HG02588 (cell line): ENCODE measurements around the gene C10orf62.
A peak's percentile ranks its signal among the peaks of the same experiment; 100 is the strongest.
"Not testable (repeated sequence)": the region's sequence is repeated elsewhere in the genome, so short reads cannot be mapped to it uniquely, and the experiment has no call there.

Experiments
- ATAC-seq: cut with Tn5 transposase; IDR thresholded peaks from one replicate; pipeline ENCODE4 v1.9.1; 2021; ENCODE audit warnings: mild to moderate bottlenecking, moderate library complexity; ENCODE audit not compliant: unreplicated experiment

C10orf62 gene

DNA sequence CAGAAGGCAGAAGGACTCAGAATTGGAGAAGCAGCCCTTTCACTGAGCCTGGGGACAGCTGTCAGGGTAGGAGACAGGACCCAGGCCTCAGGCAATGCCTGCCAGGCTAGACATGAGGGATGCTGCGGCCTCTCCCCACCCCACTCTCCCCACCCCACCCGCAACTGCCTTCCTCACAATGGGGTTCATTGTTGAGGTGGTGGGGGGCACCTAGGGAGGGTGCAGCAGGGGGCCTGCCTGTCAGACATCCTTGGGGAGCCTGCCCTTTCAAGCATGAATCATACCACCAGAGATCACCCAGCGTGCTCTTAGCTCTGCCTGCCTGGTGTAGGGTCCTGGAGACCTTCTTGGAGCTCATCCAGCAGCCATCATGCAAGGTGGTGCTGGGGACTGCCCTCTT is at the start of gene C10orf62:
Gene C10orf62, plus strand, starts transcription at position 243 of the 400 bp plus-strand sequence. CDS start 177 bp downstream, outside the sequence.
- ATAC-seq, result no peak

DNA sequence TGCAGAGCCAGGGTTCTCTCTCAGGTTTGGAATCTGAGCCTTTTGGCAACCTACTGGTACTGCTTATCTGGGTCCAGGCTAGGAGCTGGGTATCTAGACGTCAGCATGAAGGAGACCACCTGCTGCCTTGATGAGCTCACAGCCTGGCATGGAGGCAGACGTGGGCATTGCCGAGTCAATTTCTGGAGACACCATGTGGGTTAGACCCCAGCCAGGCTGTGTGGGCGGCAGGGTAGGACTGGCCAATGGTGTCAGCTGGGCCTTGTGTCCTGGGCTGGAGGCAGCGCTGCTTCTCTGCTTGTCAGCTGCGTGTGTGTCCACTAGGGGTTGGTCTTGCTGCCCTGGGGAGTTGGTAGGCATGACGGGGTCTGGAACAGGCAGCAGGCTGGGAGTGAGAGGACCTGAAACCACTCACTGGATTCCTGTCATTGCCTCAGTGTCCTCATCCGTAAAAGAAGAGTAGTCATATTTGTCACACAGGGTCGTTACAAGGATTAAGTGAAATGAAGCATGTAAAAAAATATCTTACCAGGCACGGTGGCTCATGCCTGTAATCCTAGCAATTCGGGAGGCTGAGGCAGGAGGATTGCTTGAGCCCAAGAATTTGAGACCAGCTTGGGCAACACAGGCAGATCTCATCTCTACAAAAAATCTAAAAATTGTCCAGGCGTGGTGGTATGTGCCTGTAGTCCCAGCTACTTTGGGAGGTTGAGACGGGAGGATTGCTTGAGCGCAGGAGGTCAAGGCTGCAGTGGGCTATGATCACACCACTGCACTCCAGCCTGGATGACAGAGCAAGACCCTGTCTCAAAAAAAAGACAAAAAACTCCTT is 48.6 kb upstream of the C10orf62 start:
- no peak for ATAC-seq

DNA sequence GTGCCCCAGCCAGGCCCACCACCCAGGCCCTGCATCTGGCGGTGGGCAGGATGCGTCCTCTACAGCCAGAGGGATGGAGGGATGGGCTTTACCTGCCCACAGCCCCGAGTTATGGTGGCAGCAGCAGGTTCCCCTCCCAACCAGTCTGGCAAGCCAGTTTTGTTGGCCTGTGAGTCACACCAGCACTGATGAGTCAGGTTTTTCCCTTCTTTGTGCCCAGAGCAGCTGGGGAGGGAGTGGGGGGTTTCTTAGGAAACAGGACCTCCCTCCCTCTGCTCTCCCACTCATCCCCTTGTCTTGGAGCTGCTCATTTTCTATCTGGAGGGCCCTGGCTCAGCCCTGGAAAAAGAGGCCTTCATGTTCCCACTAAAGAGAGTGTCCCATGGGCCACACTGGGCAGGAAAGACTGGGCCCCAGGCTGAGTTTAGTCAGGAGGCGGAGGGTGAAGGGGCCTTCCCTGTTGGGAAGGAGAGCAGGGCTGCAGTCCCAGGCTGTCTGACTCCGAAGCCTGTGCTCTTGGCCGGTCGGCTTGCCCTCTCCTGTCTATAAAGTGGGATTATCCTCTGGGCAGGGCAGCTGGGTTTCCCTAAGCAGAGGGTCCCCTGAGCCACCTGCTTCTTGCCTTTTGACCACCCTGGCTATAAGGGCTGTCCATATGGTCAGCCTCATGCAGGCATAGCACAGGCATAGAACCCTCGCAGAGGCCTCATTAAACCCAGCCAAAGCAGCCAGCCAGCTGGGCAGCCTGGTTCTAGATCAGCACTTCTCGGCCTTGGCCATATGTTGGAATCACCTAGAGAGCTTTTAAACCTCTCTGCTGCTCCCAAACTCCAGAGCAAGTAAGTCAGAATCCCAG is 47.1 kb upstream of the C10orf62 start:
- ATAC-seq, result no peak

GRCh38 chr10:97543025-97543546 is 46.4 kb upstream of the C10orf62 start:
- ATAC-seq, result no peak

DNA sequence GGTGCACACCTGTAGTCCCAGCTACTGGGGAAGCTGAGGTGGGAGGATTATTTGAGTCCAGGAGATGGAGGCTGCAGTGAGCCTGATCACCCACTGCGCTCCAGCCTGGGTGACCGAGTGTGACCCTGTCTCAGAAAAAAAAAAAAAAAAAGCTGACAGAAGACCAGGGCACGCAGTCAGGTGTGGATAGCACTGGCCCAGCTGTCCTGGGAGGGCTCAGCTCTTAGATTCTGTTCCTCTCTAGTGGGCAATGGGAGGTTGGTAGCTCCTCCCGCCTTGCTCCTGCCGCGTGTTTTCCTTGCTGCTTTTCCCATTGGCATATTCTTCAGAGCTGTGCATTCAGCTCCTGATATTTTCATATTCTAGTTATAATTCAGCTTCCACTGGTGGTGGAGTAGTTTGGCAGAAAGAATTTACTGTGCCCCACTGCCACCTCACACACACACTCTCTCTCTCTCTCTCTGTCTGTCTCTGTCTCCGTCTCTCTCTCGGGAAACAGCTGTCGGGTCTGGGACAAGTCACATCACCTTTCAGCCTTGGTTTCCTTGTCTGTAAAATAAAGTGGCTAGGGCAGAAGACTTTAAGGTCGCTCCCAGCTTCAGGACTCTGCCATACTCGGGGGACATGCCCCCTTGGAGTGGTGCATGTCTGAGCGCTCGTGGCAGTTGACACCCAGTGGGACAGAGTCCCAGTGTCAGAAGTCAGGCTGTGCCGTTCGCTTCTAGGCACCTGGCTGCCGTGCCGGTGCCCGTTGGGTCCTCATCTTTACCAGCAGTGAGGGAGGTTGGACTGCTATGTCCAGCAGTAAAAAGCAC is 42.9 kb upstream of the C10orf62 start:
- no peak for ATAC-seq

DNA sequence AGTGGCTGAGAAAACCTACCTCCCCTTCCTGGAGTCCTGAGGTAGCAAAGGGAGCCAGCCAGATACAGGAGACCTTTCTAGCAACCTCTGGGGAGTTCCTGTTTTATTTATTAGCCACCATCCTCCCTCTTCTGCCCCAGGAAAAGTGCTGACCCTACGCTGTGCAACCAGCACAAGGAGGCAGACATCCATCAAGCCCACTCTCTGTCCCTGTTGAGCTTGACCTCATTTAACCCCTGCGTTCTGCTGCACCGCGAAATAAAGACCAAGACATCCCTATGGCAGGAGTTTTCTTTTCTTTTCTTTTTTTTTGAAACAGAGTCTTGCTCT is 42.3 kb upstream of the C10orf62 start:
- no peak for ATAC-seq

DNA sequence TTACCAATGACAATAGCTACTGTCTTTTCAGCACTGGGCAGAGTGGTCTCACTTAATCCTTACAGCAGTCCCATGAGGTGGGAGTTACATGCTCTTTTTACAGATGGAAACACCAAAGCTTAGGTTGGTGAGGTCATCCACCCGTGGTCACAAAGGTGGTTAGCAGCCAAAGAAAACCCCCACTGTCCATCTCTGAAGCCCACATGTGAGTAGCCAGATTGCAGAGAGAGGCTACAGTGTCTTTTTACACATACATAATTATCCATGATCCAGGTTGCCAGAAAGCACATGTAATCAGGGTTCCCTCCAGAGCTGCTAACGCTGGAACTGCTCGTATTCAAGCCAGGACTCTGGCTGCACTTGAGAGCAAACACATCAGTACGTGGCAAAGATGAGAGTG is 41.6 kb upstream of the C10orf62 start:
- ATAC-seq, result no peak

DNA sequence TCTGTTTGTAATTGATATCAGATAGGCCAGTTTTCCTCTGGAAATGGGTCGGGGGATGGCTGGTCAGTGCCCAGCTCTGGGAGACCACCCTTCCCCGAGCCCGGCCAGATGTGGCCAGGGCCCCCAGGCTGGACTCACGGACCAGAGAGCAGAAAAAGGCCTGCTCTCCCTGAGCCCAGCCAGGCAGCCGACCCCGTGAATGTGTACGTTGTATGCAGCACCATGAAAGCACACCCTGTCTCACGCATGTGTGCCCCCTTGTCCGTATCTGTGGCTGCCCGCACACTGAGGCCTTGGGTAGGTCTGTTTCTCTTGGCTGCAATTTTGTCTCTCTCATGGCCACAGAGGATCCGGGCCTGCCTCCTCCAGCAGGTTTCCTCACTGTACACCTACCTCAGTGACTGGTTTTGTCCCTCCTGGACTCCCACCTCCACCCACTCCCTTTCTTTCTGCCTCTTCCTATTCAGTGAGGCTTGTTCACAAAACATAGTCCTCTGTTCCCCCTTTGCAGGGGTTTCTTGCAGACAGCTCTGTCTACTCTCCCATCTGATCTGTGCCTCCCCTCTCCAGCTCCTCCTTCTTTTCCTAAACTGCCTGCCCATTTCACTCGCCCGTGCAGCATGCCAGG is 40.6 kb upstream of the C10orf62 start:
- ATAC-seq, result no peak

DNA sequence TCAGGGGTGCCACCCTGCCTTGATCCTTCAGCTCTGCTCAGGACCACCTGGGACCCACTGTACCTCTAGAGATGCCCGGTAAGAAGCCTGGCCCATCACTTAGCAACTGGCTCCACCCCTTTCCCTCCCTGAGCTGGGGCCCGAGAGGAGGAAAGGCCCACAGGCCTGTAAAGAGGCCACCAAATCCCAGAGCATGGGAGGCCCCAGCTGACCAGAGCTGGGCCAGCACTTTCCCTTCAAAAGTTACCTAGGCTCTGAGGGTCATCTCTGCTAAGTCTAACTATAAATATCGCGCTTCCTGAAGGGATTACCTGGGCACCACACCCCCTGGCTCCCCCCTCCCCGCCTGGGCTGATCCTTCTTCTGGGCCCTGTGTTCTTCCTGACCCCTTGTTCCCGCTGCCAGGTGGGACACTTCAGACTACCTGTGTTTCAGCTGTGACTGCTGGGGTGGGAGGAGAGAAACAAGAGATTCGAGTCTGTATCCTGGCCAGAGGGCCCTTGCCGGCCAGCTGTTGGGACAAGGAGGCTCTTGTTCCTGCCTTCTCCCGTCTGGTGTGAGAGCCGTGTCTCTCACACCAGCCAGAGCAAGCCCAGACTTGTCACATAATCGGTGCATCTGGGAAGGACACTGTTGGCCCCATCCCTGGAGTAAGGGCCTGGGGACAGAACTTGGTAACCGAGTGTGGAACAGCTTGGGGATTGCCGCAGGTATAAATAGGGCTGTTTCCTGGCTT is 39.8 kb upstream of the C10orf62 start:
- no peak for ATAC-seq

DNA sequence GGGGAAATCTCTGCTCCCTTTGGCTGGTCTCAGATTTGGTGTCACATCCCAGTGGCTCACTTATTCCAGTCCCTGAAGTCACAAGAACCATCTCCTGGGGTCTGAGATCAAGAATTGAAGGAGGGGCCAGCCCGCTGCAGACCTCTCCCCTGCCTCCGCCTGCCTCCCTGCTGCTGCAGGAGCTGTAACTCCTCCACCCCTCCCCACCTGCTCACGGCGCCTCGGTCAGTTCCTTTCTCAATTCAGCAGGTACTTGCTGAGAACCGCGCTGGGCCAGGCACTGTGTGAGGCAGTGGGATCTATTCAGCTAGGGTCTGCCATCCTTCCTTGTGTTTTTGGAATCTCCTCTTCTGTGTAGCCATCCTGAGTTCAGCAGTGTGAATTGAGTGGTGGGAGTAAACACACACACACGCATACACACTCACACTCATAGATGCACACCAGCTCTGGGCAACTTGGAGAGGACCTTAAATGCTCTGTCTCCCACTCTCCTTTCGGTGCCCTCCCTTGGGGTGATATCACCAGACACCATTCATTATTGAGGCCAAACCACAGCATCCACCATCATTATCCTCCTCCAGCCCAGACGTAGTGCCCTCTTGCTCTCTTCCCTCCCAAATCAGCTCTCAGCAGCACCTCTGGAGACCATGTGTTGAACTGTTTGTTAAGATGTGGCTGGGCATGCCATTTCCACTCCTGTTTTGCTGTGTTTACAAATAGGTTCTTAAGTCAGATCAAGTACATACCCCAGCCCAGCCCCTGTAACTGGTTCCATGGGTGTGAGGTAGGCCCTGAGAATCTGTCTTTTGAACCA is 39.0 kb upstream of the C10orf62 start:
- ATAC-seq, result no peak

- ATAC-seq, result no peak
Observed at GRCh38 chr10:97551271-97551670, 38.2 kb upstream of the C10orf62 start.

DNA sequence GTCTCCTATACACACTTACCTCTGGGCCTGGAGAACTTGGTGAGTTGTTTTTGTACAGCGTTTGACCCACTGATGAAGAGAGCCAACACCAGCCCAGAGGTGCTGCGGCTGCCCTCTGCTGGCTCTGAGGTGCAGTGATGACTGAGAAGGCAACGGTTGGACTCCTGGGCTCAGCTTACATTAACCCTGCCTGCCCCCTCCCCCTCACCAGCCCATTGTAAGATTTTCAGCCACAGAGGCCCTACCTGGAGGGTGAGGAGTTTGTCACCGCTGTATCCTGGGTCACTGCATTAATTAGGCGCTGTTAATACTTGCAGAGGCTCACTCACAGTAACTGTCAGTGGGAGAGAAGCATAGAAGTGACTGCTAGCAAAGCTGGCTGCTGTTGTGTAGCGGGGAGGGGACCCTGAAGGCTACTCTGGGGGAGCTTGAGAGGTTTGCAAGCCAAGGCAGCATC is 35.9 kb upstream of the C10orf62 start:
- peak; percentile 70 for ATAC-seq

DNA sequence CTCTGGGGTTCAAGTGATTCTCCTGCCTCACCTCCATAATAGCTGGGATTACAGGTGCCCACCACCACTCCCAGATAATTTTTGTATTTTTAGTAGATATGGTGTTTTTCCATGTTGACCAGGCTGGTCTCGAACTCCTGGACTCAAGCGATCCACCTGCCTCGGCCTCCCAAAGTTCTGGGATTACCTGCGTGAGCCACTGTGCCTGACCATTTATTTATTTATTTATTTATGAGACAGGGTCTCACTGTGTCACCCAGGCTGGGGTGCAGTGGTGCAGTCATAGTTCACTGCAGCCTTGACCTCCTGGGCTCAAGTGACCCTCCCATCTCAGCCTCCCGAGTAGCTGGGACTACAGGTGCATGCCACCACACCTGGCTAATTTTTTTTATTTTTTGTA is 35.2 kb upstream of the C10orf62 start:
- ATAC-seq, result not testable (repeated sequence)

GRCh38 chr10:97555541-97555940 is 34.0 kb upstream of the C10orf62 start:
- ATAC-seq, result not testable (repeated sequence)

- not testable (repeated sequence) for ATAC-seq
Observed at GRCh38 chr10:97560731-97561381, 28.7 kb upstream of the C10orf62 start.

- ATAC-seq, result not testable (repeated sequence)
Observed at GRCh38 chr10:97561386-97562077, 28.0 kb upstream of the C10orf62 start.

DNA sequence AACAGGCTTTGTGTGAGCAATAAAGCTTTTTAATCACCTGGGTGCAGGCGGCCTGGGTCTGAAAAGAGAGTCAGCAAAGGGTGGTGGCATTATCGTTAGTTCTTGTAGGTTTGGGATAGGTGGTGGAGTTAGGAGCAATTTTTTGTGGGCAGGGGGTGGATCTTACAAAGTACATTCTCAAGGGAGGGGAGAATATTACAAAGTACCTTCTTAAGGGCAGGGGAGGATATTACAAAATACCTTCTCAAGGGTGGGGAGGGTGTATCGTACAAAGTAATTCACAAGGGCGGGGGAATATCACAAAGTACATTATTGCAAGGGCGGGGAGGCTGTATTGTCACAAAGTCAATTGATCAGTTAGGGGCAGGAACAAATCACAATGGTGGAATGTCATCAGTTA is 27.2 kb upstream of the C10orf62 start:
- ATAC-seq, result not testable (repeated sequence)

GRCh38 chr10:97563337-97563736 is 26.2 kb upstream of the C10orf62 start:
- ATAC-seq, result no peak
